Motor neuron (in vitro differentiated cells): Measurements from ENCODE around the gene MYBPC1. TPM values are rescaled to one million over a fixed set of nuclear protein-coding genes. Genes with fewer than 3 reads are reported as not detected.

ENCODE experiments used
- ATAC-seq, 8 experiments: fragments of 200-7000 bp; cut with Tn5 transposase; replicated peaks in 6 of 8; 2 replicates each; pipeline ENCODE4 v1.8.0; 2021; ENCODE audit warnings: mild to moderate bottlenecking in 8 of 8, moderate library complexity in 8 of 8
- H3K27ac ChIP-seq, 2 donors: fragments of 250-450 bp; sonication (Bioruptor Pico); 2 replicates each; pipeline ENCODE4 v1.9.0; 2021; ENCODE audit warnings: antibody characterized with exemption in 2 of 2, mild to moderate bottlenecking in 2 of 2, moderate library complexity in 1 of 2
- H3K4me1 ChIP-seq, 2 donors: fragments of 250-450 bp; sonication (Bioruptor Pico); replicated peaks in 1 of 2; 2 replicates each; pipeline ENCODE4 v1.6.1; 2021; ENCODE audit warnings: antibody characterized with exemption in 2 of 2, mild to moderate bottlenecking in 2 of 2, moderate library complexity in 1 of 2
- H3K4me3 ChIP-seq, 5 donors: fragments of 250-450 bp; sonication (Bioruptor Pico); 2 replicates each; pipeline ENCODE4 v1.9.0; 2021; ENCODE audit warnings: antibody characterized with exemption in 5 of 5, mild to moderate bottlenecking in 5 of 5, moderate library complexity in 4 of 5
- WGBS, 10 experiments: fragments of 450-650 bp; shearing (Covaris generic); methylation state at CpG; one replicate each; pipeline ENCODE4 v1.0.0; 2022; 5-methylcytosine and 5-hydroxymethylcytosine counted together
- in situ Hi-C, 9 experiments: fragments of 400-800 bp; cut with MboI; loops; one replicate each; pipeline ENCODE4 v1.15.0; 2021; ENCODE audit warnings: low sequenced_read_pairs in 9 of 9, low pct_unique_long_range_greater_than_20kb in 2 of 9; ENCODE audit not compliant: unreplicated experiment in 9 of 9
- total RNA-seq, 8 experiments: library from RNA; unstranded; fragments of 300-600 nt; gene quantifications; 2 replicates each; pipeline versions ENCODE4 v1.2.3 to v1.2.4, GENCODE V29; 2022

MYBPC1 gene
- total RNA-seq, 8 experiments from 2014 or later: 0.24 to 23.7 (median 2.0) TPM; not detected in 2

GRCh38 chr12:101608301-101609133 is 13.7 kb downstream of the MYBPC1 start:
- no peak overlapping the region for H3K4me3 ChIP-seq
- H3K27ac ChIP-seq: no peak overlapping the region
- WGBS, 10 experiments: 17 to 100% (median 82%) methylated on average over 1 to 8 of the region's 10 CpGs
- H3K4me1 ChIP-seq: peaks cover 0 to 4% of the 10 kb centered on the region in 2 donors
- in situ Hi-C loops: no loop called here
- no peak for ATAC-seq

DNA sequence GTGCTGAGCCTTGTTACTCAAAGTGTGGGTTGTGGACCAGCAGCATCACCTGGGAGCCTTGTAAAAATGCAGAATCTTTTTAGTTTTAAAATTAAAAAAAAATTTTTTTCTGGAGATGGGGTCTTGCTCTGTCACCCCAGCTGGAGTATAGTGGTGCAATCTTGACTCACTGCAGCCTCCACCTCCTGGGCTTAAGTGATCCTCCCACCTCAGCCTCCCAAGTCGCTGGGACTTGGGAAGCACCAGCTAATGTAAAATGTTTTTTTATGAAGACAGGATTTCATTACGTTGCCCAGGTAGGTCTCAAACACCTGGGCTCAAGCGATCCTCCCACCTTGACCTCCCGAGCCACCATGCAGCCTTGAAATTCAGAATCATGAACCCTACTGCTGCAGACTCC is 14.4 kb downstream of the MYBPC1 start:
- Histone ChIP-seq H3K27ac (no peak overlapping the region), H3K4me3 (no peak overlapping the region), H3K4me1 (peaks cover 0 to under 1% of the 10 kb centered on the region in 2 donors)
- no peak for ATAC-seq
- in situ Hi-C loops: no loop called here
- WGBS, 10 experiments: 44 to 100% (median 93%) methylated on average over 1 to 4 of the region's 4 CpGs; no CpG with 5 or more reads in 3 of the 10 experiments

- peak in 3 of 8 experiments; percentile 53 to 84 (median 70) for ATAC-seq
- WGBS, 10 experiments: 50 to 100% (median 81%) methylated on average over 2 to 6 of the region's 7 CpGs
- Histone ChIP-seq H3K27ac (no peak overlapping the region), H3K4me1 (no peaks in the 10 kb centered on the region), H3K4me3 (no peak overlapping the region)
- in situ Hi-C loops: no loop called here
Measured at GRCh38 chr12:101612160-101612916, 17.6 kb downstream of the MYBPC1 start.

GRCh38 chr12:101616027-101616494 is 21.3 kb downstream of the MYBPC1 start:
- WGBS, 10 experiments: 9 to 97% (median 54%) methylated on average over 2 to 4 of the region's 4 CpGs; no CpG with 5 or more reads in 2 of the 10 experiments
- in situ Hi-C loops: no loop called here
- ATAC-seq: peak in 1 of 8 experiments; percentile 29
- H3K27ac ChIP-seq: no peak overlapping the region
- no peaks in the 10 kb centered on the region for H3K4me1 ChIP-seq
- H3K4me3 ChIP-seq: no peak overlapping the region

GRCh38 chr12:101619026-101619786 is 24.4 kb downstream of the MYBPC1 start:
- H3K27ac ChIP-seq: no peak overlapping the region
- peak in 3 of 8 experiments; percentile 64 to 88 (median 65) for ATAC-seq
- no peaks in the 10 kb centered on the region for H3K4me1 ChIP-seq
- in situ Hi-C loops: no loop called here
- 10 to 100% (median 89%) methylated on average over 1 to 2 of the region's 2 CpGs; no CpG with 5 or more reads in 1 of the 10 experiments for WGBS, 10 experiments
- no peak overlapping the region for H3K4me3 ChIP-seq

DNA sequence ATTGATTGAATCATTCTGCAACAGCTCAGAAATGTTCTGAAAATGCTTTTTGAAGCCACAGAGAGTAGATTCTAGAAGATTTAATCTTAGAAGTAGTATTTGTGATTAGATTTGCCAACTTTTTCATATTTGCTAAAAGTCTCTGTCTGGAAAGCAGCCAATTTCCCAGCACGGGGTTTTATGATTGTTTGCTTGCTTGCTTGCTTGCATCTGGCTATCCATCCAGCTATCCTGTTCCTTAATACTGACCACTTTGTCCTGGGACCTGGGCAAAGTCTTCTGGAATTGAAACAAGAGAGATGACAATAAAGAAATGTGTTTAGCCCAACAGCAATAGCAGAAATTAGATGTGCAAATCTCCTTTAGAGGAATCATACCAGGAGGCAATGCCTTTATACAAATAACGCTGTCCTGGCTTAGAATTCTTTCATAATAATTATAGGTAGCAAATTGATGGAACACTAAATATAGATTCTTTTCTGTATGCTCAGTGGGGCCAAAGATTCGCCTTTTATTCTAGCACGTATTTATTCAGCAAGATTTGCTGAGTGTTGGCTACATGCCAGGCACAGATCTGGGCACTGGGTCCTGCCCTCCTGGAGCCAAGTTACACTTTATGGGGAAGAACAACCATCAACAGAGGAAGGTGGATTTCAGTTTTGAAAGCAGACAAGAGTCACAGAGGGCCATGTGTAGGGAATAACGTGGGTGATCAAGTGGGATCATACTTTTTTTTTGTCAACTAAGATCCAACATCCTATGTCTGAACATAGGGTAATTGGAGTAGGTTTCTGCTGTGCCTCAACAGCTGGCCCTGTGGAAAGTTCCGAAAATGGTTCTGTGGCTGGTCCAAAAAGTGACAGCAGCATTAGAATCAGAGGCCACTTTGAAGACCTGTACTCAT is 25.3 kb downstream of the MYBPC1 start:
- WGBS, 10 experiments: 30 to 93% (median 65%) methylated on average over 1 to 6 of the region's 6 CpGs
- Histone ChIP-seq H3K4me1 (no peaks in the 10 kb centered on the region), H3K27ac (no peak overlapping the region), H3K4me3 (no peak overlapping the region)
- no peak for ATAC-seq
- in situ Hi-C loops: no loop called here

- in situ Hi-C loops: no loop called here
- ATAC-seq: no peak
- no peak overlapping the region for H3K27ac ChIP-seq
- no peaks in the 10 kb centered on the region for H3K4me1 ChIP-seq
- 10 to 100% (median 83%) methylated on average over 2 of the region's 2 CpGs for WGBS, 10 experiments
- no peak overlapping the region for H3K4me3 ChIP-seq
Measured at GRCh38 chr12:101620762-101621133, 26.0 kb downstream of the MYBPC1 start.

- in situ Hi-C loops: no loop called here
- Histone ChIP-seq H3K27ac (no peak overlapping the region), H3K4me1 (no peaks in the 10 kb centered on the region), H3K4me3 (no peak overlapping the region)
- ATAC-seq: no peak
- WGBS, 10 experiments: 0 to 100% (median 64%) methylated on average over 1 to 3 of the region's 3 CpGs; no CpG with 5 or more reads in 2 of the 10 experiments
Measured at GRCh38 chr12:101628676-101629075, 33.9 kb downstream of the MYBPC1 start.

- in situ Hi-C loops: no loop called here
- ATAC-seq: no peak
- Histone ChIP-seq H3K4me1 (no peaks in the 10 kb centered on the region), H3K27ac (no peak overlapping the region), H3K4me3 (no peak overlapping the region)
- WGBS, 10 experiments: 34 to 100% (median 87%) methylated on average over 1 to 2 of the region's 2 CpGs; no CpG with 5 or more reads in 2 of the 10 experiments
Measured at GRCh38 chr12:101634724-101635123, 40.0 kb downstream of the MYBPC1 start.

DNA sequence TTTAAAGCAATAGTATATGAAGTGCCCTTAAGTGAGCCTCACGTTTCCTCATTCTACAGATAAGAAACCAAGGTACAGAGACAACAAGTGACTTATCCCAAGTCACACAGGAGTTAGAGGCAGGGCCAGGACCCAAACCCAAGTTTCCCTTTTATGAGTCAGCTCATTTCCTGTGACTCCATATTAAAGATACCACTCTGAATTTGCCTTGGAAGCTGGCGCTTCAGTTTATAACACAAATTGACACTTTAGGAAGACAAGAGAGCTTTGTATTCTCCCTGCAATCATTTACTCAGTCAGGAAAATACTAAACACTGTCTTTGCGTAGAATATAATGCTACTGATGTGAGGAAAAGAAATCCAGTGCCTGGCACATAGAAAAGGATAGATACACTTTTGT is 43.2 kb downstream of the MYBPC1 start:
- Histone ChIP-seq H3K4me3 (no peak overlapping the region), H3K27ac (no peak overlapping the region), H3K4me1 (peaks cover 0 to 3% of the 10 kb centered on the region in 2 donors)
- in situ Hi-C loops: no loop called here
- no peak for ATAC-seq
- WGBS, 10 experiments: 50 to 100% (median 88%) methylated on average over 1 to 3 of the region's 3 CpGs; no CpG with 5 or more reads in 2 of the 10 experiments

GRCh38 chr12:101642115-101643067 is 47.6 kb downstream of the MYBPC1 start:
- peak in 3 of 8 experiments; percentile 43 to 52 (median 44) for ATAC-seq
- Histone ChIP-seq H3K27ac (no peak overlapping the region), H3K4me1 (peaks cover 0 to 3% of the 10 kb centered on the region in 2 donors), H3K4me3 (peak overlapping the region; percentile 5 to 32 (median 16))
- 0 to 82% (median 34%) methylated on average over 2 to 20 of the region's 36 CpGs for WGBS, 10 experiments
- in situ Hi-C loops: no loop called here
